A673 (cell line): ENCODE data around the gene ACTR3. TPM values are rescaled to one million over a fixed set of nuclear protein-coding genes. Genes with fewer than 3 reads are reported as not detected.

Experiments
- BruUV-seq: library from RNA; stranded (reverse); fragments of 400-500 nt; replicated peaks from 2 replicates; lab custom pipeline; 2021; lab: Mats Ljungman, UMichigan
- CTCF ChIA-PET: fragments of 300-600 bp; sonication (Branson Sonifier 250); formaldehyde crosslinking; loops from one replicate; lab custom pipeline; 2022; ENCODE audit warnings: antibody characterized with exemption; lab: Charles Lee
- POLR2A ChIA-PET: fragments of 300-600 bp; sonication (Branson Sonifier 250); formaldehyde crosslinking; loops from one replicate; lab custom pipeline; 2022; ENCODE audit warnings: antibody characterized with exemption; ENCODE audit not compliant: low non-redundant PET; lab: Charles Lee
- DNase-seq: peaks from one replicate; pipeline ENCODE4 v3.0.0-alpha.2; 2015; ENCODE audit warnings: low spot score
- H3K27ac ChIP-seq: fragments of 200-600 bp; sonication (generic); 2 replicates; pipeline ENCODE4 v1.5.1; 2016; ENCODE audit warnings: mixed run types, low read depth, mild to moderate bottlenecking, mixed read lengths, antibody characterized with exemption, low read length; ENCODE audit not compliant: poor library complexity, severe bottlenecking
- H3K27me3 ChIP-seq: fragments of 200-600 bp; sonication (generic); replicated peaks from 2 replicates; pipeline ENCODE4 v1.6.1; 2017; ENCODE audit warnings: mixed run types, low read depth, mild to moderate bottlenecking, mixed read lengths, antibody characterized with exemption, low read length; ENCODE audit not compliant: insufficient read depth, poor library complexity
- H3K36me3 ChIP-seq: fragments of 200-600 bp; sonication (generic); 2 replicates; pipeline ENCODE4 v1.6.1; 2016; ENCODE audit warnings: mixed run types, mild to moderate bottlenecking, mixed read lengths, antibody characterized with exemption, low read length; ENCODE audit not compliant: insufficient read depth, poor library complexity, severe bottlenecking
- H3K4me1 ChIP-seq: fragments of 200-600 bp; sonication (generic); 2 replicates; pipeline ENCODE4 v1.6.1; 2017; ENCODE audit warnings: mixed run types, mild to moderate bottlenecking, mixed read lengths, antibody characterized with exemption, low read length; ENCODE audit not compliant: insufficient read depth, poor library complexity, severe bottlenecking
- H3K4me3 ChIP-seq: fragments of 200-600 bp; sonication (generic); 2 replicates; pipeline ENCODE4 v1.5.1; 2016; ENCODE audit warnings: low read depth, mixed run types, mild to moderate bottlenecking, mixed read lengths, low read length; ENCODE audit not compliant: poor library complexity, severe bottlenecking
- H3K9me3 ChIP-seq: fragments of 200-600 bp; sonication (generic); 2 replicates; pipeline ENCODE4 v1.6.1; 2016; ENCODE audit warnings: mixed run types, low read depth, mild to moderate bottlenecking, mixed read lengths, antibody characterized with exemption, low read length; ENCODE audit not compliant: poor library complexity, severe bottlenecking
- CTCF ChIP-seq: fragments of 300-800, 200-600 bp; sonication (generic); conservative IDR thresholded peaks from 2 replicates; pipeline ENCODE4 v1.5.1; 2017; ENCODE audit warnings: low read depth, mild to moderate bottlenecking, antibody characterized with exemption, low read length, moderate library complexity, mixed read lengths
- EZH2 ChIP-seq: fragments of 200-600 bp; sonication (generic); IDR thresholded peaks from 2 replicates; pipeline ENCODE4 v1.6.1; 2017; ENCODE audit warnings: borderline replicate concordance, low read depth, mild to moderate bottlenecking, mixed read lengths, antibody characterized with exemption, low read length; ENCODE audit not compliant: poor library complexity, severe bottlenecking
- intact Hi-C: fragments of 100-400 bp; cut with micrococcal nuclease; formaldehyde crosslinking; loops from one replicate; pipeline ENCODE4 v1.10.0; 2022; ENCODE audit not compliant: unreplicated experiment
- total RNA-seq: library from RNA; stranded (reverse); gene quantifications from 2 replicates; pipeline ENCODE4 v1.2.3, GENCODE V29; 2021

The ACTR3 gene
- total RNA-seq, 1 experiment from 2014 or later, result 340 TPM

GRCh38 chr2:114001937-114002336, 112.0 kb downstream of the ACTR3 start:
- no peak for DNase-seq
- CTCF ChIA-PET, result no interaction called here
- TF ChIP-seq CTCF (no peak), EZH2 (no peak)
- intact Hi-C loops, result no loop called here
- peaks cover 5% of the 10 kb centered on the region for H3K27me3 ChIP-seq
- no peak overlapping the region for H3K4me3 ChIP-seq
- no peaks in the 10 kb centered on the region for H3K4me1 ChIP-seq
- no peak overlapping the region for H3K27ac ChIP-seq
- no peaks in the 10 kb centered on the region for H3K36me3 ChIP-seq
- POLR2A ChIA-PET, result no interaction called here
- no peaks in the 10 kb centered on the region for H3K9me3 ChIP-seq
- BruUV-seq, result no TSS peak

GRCh38 chr2:114005110-114005783, 115.4 kb downstream of the ACTR3 start:
- no TSS peak for BruUV-seq
- H3K4me3 ChIP-seq, result no peak overlapping the region
- H3K9me3 ChIP-seq, result no peaks in the 10 kb centered on the region
- no peak for DNase-seq
- intact Hi-C loops, result no loop called here
- no peak overlapping the region for H3K27ac ChIP-seq
- H3K36me3 ChIP-seq, result no peaks in the 10 kb centered on the region
- peaks cover 5% of the 10 kb centered on the region for H3K27me3 ChIP-seq
- no peak for TF ChIP-seq EZH2
- no peak for TF ChIP-seq CTCF
- ChIA-PET CTCF (no interaction called here), POLR2A (no interaction called here)
- no peaks in the 10 kb centered on the region for H3K4me1 ChIP-seq

- peaks cover 5% of the 10 kb centered on the region for H3K27me3 ChIP-seq
- no peak for TF ChIP-seq EZH2
- BruUV-seq, result no TSS peak
- no peaks in the 10 kb centered on the region for H3K9me3 ChIP-seq
- intact Hi-C loops, result no loop called here
- no peaks in the 10 kb centered on the region for H3K4me1 ChIP-seq
- no peak overlapping the region for H3K27ac ChIP-seq
- CTCF ChIA-PET, result no interaction called here
- no peaks in the 10 kb centered on the region for H3K36me3 ChIP-seq
- no peak overlapping the region for H3K4me3 ChIP-seq
- POLR2A ChIA-PET, result no interaction called here
- no peak for DNase-seq
Observed at GRCh38 chr2:114006460-114006859, 116.6 kb downstream of the ACTR3 start.

GRCh38 chr2:114007436-114007835, 117.5 kb downstream of the ACTR3 start:
- H3K4me1 ChIP-seq, result no peaks in the 10 kb centered on the region
- TF ChIP-seq EZH2, result no peak
- TF ChIP-seq CTCF, result no peak
- no peaks in the 10 kb centered on the region for H3K36me3 ChIP-seq
- H3K27ac ChIP-seq, result no peak overlapping the region
- DNase-seq, result no peak
- no TSS peak for BruUV-seq
- POLR2A ChIA-PET, result no interaction called here
- H3K4me3 ChIP-seq, result no peak overlapping the region
- H3K27me3 ChIP-seq, result peaks cover 5% of the 10 kb centered on the region
- no peaks in the 10 kb centered on the region for H3K9me3 ChIP-seq
- intact Hi-C loops, result no loop called here
- CTCF ChIA-PET, result no interaction called here
